CD4-positive, alpha-beta T cell treated with Interferon gamma for 1 hour (primary cell): ENCODE results near the gene GABRD.

ENCODE experiments used
- DNase-seq: peaks from one replicate; pipeline ENCODE4 v3.0.0-alpha.2; 2020

Gene GABRD

DNA sequence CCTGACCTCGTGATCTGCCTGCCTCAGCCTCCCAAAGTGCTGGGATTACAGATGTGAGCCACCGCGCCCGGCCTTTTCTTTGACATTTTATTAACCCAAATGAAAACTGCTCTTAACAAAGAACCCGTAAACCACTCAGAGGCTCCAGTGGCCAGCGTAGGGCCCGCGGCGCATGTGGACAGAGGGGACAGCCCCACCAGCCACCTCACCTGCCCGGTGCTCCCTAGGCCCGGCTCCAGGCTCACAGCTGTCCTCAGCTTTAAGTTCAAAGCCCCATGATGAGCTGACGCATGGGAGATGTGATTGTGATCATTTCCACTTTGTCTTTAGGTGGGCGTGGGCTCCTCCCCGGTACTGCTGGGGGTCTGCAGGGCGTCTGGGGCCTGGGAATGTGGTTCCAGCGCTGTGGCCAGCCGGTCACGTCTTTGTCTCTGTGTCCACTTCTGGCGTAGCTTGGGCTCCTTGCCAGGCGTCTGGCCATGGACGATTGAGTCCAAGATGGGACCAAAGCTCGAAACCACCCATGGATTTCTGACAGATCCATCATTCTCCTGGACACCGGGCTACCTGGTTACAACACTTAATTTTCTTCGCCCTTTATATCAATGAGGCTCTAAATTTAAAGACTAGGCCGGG lies 37.9 kb downstream of the GABRD start:
- DNase-seq: no peak

GRCh38 chr1:2059290-2059953 lies 40.3 kb downstream of the GABRD start:
- no peak for DNase-seq

- DNase-seq: no peak
These were observed 40.9 kb downstream of the GABRD start for GRCh38 chr1:2060072-2060471.

GRCh38 chr1:2060535-2060934 lies 41.4 kb downstream of the GABRD start:
- no peak for DNase-seq

- DNase-seq: no peak
These were observed 42.1 kb downstream of the GABRD start for GRCh38 chr1:2061065-2061778.

DNA sequence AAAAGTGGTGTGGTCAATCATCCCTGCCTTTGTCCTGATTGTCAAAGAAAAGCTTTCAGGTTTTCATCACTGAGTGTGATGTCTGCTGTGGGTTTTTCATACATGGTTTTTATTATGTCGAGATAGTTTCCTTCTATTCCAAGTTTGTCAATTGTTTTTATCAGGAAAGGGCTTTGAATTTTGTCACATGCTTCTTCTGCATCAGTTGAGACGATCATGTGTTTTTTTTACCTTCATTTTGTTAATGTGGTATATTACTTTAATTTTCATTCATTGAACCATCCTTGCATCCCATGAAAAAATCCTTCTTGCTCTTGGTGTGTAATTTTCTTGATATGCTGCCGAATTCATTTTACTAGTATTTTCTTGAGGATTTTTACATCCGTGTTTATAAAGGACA lies 46.6 kb downstream of the GABRD start:
- no peak for DNase-seq

DNA sequence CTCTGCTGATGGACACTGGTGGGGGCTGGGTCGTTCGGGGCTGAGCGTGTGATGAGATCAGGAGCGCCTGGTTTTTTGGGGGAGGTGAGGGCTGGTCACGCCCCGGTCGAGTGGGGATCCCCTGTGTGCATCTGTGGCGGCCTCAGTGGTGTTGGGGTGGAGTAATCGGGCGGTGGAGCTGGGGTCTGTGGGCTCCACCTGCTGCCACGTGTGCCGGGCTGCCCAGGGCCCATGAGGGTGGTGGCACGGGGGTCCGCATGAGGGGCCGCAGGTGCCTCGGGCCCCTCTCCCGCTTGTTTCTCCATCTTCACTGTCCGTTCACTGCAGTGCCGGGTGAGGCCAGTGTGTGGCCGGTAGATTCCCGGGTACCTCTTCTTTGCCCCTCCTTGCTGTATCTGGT lies 48.2 kb downstream of the GABRD start:
- DNase-seq: no peak

GRCh38 chr1:2067981-2068380 lies 48.8 kb downstream of the GABRD start:
- no peak for DNase-seq

GRCh38 chr1:2068951-2069350 lies 49.8 kb downstream of the GABRD start:
- DNase-seq: no peak

DNA sequence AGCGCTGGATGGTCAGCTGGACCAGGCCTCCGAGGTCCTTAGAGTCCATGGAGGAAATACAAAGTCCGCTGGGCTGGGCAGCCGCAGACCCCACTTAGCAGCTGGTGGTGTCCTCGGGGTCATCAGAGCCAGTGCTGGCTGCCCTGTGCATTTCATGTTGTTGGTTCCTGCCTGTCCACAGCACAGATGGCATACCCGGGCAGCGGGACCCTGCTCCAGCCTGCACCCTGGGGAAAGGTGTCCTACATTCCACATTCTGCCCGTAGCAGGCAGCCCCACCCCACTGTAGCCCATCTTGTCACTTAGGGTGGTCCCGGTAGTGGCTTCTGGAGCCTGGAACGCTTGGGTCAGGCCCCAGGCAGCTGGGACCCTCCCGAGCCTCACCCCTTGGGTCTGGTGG lies 50.9 kb downstream of the GABRD start:
- DNase-seq: no peak

GRCh38 chr1:2070800-2071530 lies 51.8 kb downstream of the GABRD start:
- DNase-seq: no peak

- no peak for DNase-seq
These were observed 53.1 kb downstream of the GABRD start for GRCh38 chr1:2072109-2072806.

DNA sequence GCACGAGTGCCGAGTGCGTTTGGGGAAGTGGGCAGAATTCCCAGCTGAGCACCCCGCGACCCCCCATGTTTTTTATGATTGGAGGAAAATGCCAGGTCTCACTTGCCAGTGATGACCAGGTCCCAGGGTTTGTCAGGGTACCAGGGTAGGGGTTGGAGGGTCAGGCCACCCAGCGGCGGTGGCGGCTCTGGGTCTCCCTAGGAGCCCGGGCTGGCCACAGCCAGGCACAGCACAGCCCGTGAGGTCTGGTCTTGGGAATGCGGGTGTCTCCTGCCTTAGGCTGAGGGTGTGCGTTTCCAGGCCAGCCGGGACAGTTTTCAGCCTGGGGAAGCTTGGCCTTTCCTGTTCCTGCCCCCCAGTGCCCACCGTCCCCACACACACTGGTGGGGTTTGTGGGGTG lies 53.7 kb downstream of the GABRD start:
- no peak for DNase-seq

- DNase-seq: no peak
These were observed 54.5 kb downstream of the GABRD start for GRCh38 chr1:2073382-2074230.

- no peak for DNase-seq
These were observed 55.3 kb downstream of the GABRD start for GRCh38 chr1:2074396-2074795.

DNA sequence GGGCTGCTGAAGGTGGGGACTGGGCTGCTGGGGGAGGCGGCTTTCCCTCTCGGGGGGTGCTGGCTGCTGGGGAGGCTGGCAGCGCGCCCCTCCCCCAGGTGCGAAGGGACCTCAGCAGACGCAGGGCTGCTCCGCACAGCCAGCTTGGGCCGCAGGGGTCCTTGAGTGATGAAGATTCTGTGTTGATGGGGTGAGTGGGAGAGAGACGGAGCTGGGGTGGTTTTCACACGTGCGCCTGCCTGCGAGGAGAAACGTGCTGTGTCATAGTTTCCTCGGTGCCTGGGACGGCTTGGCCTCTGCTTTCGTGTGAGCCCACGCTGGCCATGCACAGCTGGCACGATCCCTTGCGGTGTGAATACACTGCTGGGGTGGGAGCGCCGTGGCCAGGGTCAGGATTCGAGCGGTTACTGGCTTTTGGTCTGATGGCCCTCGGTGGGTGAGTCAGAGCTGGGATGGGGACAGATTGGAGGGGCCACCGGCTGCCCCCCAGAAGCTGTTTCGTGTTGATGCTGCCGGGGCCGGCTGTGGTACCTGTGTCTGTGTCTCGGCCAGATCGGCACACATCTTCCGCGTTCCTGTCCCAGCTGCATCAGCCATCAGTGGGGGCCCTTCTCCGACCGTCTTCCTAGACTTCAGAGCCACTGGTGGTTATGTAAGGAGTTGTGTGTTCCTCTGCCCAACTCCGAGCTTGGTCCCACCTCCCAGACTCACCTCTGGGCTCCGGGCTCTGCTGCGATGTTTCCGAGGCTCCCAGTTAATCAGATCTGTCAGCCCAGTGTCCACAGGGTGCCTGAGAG lies 56.0 kb downstream of the GABRD start:
- DNase-seq: no peak

DNA sequence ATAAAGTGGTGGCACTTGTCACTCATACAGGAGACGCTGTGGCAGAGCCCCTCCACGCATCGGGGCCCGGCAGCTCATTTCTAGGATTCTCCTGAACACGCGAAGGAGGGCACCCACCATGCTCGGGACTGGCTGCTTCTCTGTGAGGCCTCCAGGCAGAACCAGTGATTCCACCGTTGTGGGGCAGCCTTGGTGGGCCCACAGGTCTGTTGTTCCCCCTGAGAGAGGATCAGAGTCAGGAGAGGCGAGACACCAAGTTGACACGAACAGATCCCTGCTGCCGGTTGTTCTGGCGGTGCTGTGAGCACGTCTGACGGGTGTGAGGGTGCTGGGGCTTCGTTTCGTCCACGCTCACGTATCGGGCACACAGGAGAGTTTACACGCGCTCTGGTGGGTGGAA lies 57.7 kb downstream of the GABRD start:
- DNase-seq: no peak

- DNase-seq: no peak
These were observed 59.0 kb downstream of the GABRD start for GRCh38 chr1:2078170-2078569.

- DNase-seq: no peak
These were observed 60.4 kb downstream of the GABRD start for GRCh38 chr1:2079396-2080085.

DNA sequence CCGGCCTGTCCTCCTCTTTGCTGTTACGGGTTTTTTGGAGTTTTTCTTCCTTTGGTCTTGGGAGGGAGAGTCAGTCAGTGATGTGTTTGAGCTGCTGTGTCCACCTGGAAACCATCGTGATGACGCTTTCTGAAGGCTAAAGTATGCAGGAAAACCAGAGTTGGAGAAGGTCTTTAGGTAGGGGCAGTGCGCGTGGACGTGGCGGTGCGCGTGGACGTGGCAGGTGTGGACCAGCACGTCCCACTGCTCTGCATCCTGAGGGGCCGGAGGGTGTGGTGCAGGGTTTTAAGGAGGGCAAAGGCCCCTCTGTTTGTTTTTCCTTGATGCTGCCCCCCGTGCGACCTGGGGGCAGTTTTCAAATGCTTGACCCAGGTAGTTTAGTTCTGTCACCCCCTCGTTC lies 61.0 kb downstream of the GABRD start:
- no peak for DNase-seq
